GM18870 (cell line): ENCODE measurements around the gene UBE2H.
"Not testable (repeated sequence)": the region's sequence is repeated elsewhere in the genome, so short reads cannot be mapped to it uniquely, and the experiment has no call there.

Experiments
- ATAC-seq: cut with Tn5 transposase; IDR thresholded peaks from one replicate; pipeline ENCODE4 v1.9.1; 2021; ENCODE audit warnings: moderate library complexity; ENCODE audit not compliant: unreplicated experiment

UBE2H gene

DNA sequence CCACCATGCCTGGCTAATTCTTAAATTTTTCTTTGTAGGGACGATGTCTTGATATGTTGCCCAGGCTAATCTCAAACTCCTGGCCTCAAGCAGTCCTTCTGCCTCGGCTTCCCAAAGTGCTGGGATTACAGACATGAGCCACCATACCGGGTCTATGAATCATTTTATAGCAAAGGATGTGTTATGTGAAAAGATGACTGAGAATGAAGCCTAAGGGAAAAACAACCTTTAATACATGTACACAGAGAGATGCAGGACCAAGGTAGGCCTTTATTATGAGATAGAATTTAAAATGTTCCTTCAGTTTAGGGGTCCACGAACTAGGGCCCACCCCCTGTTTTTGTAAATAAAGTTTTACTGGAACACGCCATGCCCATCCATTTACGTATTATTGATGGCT is 41.0 kb downstream of the UBE2H start:
- ATAC-seq, result no peak

DNA sequence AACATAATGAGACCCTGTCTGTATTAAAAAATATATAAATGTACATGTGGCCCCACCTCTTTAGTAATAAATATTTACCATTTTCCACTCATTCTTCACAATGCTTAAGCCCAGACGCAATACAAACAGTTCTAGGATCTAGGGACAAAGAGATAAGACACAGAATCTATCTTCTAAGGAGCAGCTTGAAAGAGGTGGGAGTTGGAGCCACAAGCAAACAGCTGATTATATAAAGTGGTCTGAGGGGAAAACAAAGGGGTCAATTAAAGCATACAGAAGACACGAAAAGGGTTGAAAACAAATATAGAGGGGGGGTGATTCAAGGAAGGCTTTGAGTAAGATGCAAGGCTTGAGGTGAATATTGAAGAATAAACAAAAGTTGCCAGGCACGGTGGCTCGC is 43.1 kb downstream of the UBE2H start:
- no peak for ATAC-seq

DNA sequence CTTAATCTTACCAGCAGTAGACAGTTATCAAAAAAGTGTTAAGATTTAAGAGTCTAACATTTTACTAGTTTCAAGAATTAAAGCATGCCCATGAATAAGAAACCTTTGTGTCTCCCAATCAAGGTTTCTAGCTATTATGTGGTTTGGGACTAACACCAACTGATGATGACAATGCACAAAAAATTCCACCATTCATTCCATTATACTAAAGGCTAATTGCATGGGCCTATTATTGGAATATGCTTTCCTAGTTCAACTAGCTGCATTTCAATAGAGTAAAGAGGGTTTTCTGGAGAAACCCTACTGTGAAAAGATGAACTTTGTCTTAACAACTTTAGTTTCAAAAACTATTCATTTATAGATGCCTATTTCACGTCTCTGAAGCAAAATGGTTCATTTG is 44.6 kb downstream of the UBE2H start:
- ATAC-seq, result no peak

DNA sequence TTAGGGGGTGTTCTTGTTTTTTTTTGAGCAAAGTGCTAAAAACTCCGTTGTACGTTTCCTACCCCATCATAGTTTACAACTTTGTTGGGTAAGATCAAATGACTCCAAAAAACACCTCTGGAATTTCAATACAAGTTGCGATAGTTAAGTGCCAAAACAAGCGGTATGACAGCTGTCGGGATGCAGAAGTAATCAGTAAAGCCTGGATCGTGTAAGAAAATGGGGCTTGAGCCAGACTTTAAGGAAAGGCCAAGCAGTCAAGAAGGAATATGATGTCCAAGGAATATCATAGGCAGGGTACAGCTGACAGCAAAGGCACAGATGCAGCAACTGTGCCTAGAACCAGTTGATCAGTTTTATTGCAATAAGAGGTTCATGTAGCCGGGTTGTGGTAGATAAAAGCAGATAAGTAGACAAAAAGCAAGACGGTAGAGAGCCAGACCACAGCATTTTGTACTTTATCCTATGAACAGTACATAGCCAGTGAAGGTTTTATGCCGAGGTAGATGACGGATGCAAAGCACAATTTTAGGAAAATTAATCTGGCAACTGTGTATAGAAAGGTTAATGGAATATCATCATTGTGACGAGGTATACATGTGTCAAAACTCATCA is 45.5 kb downstream of the UBE2H start:
- ATAC-seq, result no peak

DNA sequence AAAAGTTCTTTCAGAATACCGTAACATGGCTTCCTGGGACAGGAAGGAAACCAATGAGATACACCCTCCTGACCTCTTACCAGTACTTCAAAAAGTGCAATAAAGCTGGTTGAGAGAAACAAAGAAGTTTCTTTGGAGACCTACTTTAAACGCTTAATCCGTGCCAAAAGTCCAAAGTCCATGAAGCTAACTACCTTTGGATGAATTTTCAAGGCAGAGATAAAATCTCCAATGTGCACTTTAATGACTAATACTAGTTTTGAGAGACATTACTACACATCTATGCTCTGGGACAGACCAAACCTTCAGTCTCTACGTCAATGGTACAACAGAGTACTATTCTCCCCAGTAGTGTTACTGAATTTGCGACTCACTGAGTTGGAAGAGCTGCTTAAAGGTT is 46.1 kb downstream of the UBE2H start:
- ATAC-seq, result no peak

DNA sequence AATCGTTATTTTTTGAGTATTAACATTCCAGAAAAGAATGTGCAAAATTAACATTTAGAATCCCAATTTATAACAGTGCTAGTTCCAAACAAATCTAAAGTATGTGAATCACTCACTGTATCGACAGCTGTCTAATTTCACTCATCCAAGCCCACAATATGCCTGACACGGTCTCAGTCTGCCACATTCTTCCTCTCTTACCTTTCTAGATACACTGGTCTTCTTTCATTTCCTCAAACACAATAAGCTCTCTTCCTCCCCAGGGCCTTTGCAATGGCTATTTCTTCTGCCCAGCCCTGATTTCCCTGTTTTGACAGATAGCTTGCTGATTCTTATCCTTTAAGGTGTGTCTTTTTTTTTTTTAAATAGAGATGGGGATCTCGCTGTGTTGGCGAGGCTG is 48.8 kb downstream of the UBE2H start:
- ATAC-seq, result no peak

DNA sequence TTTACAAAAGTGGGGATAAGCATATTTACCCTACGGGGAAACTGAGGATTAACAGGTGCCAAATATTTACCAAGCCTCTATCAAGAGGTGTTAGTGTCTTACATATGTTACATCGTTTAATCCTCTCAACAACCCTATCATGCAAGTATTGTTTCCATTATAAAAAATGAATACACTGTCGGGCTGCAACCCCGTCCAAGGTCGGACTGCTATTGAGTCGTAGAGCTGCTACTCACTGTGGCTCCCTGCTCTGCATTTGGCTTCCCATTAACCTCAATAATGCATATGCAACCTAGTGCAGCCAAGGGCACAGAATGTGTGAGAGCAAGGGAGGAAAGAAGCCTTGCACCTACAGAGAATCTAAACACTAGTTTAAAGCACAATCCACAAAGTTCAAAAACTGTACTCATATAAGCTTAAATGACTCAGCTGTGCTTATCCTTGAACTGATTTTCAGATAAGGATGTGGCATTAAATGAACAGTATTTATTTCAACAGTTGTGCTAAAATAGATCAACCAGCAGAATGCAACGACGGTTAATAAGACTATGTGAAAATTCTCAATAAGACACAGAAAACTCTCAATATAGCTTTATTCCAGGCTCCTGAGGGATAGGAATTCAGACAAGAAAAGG is 49.9 kb downstream of the UBE2H start:
- ATAC-seq, result no peak

DNA sequence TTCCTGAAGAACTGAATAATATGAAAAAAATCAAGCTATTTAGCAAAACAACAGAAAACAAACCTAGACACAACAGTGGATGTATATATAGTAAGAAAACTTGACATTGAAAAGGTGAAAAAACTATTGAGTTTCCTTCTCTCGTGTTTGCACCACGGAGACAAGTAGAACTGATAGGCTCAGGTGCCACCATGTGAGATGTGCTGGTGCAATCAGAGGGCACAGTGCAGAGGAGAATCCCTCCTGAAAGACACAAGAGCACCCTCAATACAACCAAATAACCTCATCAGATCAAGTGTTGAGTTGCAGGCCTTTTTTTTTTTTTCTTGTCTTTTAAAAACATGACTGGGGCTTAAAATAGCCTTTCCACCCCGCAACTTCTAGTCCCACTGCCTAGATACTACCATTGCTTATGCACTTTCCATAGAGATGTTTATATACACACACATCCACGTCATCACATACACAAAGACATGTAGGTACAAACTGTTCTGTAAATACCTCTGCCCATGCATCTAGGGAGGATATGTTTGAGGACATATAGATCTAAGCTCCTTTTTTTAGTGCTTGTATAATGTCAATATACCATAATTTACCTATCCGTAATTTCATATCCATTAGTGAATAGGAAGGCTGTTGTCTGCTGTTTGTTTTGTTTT is 54.1 kb downstream of the UBE2H start:
- ATAC-seq, result no peak

DNA sequence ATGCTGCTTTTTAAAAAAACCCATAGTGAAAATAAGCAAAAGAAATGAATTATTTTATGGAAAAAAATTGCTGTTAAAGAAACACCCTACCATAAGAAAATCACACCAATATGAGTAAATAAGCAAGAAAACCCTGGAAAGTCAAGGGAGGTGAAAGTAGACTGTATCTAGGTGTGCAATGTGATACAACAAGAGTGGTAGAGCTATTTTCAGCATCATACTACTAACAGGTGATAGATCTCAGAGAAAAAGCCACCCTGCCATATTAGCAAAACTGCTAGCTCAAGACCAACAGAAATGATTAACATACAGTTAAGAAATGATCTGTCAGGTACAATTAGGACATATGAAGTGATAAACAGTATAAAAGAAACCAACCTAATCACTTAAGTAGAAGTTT is 54.8 kb downstream of the UBE2H start:
- ATAC-seq, result no peak

DNA sequence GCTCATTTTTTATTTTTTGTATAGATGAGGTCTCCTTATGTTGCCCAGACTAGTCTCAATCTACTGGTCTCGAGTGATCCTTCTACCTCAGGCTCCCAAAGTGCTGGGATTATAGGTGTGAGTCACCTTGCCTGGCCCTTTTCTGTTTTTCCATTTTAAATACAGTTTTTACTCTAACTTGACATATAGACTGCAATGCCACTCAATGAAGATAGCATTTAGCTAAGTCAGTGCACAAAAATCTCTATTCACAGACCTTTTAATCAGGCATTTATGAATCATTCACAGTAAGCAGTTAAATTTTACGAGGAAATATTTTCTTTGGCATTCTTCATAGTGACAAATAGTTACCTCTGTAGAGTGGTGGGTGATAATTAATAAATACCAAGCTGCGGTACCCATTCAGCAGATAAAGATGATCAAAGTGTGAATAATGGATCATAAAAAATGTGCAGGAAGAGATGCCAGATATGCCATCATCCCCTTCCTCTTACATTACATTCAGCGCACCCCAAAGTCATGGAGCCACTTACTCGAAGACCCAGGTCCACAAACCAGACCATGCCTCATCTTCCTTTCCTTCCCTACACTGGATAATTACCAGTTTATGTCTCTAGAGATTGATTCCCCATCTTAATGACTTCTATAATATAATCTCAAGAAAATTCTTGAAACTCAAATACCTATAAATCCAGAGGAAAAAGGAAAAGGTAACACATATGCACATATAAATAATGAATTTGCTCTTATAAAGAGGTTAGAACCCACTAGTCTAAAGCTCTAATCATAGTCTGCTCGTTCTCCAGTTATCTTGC is 56.0 kb downstream of the UBE2H start:
- ATAC-seq, result no peak

DNA sequence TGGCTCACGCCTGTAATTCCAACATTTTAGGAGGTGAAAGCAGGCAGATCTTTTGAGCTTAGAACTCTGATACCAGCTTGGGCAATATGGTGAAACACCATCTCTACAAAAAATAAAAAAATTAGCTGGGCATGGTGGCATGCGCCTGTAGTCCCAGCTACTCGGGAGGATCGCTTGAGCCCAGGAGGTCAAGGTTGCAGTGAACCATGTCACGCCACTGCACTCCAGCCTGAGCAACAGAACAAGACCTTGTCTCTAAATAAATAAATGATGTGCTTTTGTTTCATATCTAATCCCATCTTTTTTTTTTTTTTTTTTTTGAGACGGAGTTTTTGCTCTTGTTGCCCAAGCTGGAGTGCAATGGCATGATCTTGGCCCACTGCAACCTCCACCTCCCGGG is 58.6 kb downstream of the UBE2H start:
- not testable (repeated sequence) for ATAC-seq

DNA sequence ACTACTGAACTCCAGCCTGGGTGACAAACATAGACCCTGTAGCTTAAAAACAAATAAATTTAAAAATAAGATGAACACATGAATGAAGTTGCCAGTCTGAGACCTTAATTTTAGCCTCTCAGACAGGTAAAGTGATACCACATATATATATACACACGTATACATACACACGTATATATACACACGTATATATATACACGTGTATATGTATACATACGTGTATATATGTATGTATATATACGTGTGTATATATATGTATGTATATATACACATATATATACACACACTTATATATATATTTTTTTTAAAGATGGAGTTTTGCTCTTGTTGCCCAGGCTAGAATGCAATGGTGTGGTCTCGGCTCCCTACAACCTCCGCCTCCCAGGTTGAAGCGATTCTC is 62.7 kb downstream of the UBE2H start:
- ATAC-seq, result no peak

DNA sequence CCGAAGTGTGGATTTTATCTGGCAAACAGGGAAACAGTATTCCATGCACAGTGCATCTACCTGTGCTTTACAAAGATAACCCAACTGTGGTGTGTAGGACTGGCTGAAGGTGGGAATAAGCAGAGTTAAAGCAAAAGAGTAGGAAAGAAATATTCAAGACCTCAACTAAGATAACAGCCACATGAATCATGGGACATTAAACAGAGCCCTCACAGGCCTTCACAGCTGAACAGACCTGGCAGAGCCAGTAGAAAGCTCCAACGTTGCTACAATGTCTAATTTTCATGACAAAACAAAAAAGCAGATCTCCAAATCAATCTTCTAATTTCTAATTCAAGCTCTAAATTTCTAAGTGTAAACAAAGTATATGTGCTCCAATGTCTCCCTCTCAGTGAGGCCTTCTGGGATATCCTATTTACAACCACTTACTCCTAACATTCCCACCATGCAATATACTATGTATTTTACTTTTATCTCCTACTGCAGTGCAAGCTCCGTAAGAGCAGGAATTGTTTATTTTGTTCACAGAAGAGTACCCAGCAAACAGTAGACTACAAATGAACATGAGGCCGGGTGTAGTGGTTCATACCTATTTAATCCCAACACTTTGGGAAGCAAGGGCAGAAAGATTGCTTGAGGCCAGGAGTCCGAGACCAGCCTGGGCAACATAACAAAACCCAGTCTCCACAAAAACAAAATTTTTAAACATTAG is 63.5 kb downstream of the UBE2H start:
- no peak for ATAC-seq

DNA sequence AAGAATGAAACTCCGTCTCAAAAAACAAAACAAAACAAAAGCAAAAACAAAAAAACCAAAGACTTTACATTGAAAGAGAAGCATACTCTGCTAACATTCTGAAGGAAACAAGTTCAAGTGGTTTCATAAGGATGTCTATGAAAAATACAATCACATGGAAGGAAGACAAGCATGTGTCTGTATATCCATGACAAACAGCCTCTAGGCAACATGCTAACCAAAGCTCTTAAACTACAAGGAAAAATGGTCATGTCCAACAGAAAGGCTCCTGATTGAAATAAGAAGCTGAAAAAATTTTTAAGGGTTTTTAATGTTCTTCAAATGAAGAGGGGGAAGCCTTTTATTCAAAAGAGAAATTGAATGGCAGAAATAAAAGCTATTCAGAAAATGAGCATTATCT is 64.9 kb downstream of the UBE2H start:
- ATAC-seq, result no peak

DNA sequence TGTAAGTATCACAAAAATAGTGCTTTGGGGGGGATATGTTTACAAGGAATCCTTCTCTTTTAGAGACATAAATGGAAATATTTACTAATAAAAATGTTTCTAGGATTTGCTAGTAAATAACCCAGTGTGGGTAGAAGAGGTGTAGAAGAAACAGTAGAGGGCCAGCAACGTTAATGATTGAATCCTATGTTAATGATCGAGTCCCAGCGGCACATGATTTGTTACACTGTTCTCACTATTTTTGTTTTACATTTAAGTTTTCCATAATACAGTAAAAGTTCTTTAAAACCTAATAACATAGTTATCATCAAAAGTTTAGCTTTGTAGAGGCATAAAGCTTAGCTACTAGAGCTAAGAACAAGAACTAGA is 66.0 kb downstream of the UBE2H start:
- no peak for ATAC-seq

DNA sequence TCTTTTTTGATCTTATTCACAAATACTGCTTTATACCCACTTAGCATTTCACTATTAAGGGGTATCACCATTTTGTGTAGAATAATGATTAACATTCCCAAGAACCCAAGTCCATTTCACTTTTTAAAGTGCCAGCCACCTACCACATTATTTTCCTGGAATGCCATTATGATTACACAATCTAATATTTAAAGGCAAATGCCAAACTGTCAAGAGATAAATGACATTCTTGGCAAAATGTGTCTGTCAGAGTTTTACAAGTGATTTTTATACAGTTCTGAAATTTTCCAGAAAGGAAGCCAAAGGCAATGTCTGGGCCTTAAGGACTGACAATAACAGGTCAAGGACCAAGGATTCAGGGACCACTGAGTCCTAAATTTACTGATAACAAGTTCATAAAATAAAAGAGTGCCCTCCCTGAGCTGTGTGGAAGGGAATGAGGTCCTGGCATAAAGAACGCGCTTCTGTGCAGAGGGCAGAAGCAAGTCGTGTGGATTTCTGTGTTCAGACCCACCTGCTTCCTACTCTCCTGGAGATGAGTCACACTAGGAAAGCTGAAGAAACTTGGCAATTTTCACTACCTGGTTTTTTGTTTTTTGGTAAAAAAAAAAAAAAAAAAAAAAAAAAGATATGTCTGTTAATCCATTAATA is 66.5 kb downstream of the UBE2H start:
- ATAC-seq, result no peak

DNA sequence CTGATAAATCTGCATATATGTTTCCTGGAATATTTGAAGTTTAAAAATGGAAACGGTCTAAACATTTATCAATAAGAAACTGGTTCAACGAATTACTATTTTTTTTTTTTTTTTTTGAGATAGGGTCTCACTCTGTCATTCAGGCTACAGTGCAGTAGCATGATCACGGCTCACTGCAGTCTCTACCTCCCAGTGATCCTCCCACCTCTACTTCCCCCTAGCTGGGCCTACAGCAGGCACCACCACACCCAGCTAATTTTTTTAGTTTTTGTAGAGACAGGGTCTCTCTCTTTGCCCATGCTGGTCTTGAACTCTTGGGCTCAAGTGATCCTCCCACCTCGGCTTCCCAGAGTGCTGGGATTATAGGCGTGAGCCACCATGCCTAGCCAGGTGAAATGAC is 68.3 kb downstream of the UBE2H start:
- ATAC-seq, result no peak

DNA sequence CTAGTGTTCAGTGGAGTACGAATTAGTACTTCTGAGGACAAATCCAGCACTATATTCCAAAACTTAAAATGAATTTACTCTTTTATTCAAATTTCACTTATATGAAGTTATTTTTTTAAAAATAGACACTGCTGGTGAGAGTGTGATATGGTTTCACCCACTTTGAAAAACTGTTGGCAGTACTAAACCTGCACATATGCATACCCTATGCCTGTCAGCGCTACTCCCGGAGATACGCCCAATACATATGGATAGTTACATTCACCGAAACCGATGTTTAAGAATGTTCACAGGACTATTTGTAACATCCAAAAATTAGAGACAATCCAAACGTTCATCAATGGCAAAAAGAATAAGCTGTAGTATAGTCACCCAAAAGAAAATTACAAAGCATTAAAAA is 69.6 kb downstream of the UBE2H start:
- no peak for ATAC-seq

DNA sequence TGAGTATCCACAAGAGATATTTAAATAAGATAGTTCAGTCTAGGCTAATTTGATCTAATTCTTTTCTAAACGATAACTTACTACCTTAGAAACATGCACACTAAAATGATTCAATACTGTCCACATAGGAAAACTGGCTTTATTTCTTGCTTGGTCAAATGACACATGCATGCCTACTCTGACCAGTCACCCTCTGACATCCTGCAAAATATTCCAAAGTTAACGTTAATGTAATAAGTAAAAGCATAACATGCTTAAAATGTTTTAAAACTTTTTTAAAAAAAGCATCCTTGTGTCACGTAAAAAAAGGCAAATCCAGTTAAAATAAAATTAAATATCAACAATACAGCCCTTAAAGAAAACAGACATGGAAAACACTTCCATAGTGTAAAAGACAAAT is 70.2 kb downstream of the UBE2H start:
- ATAC-seq, result no peak

DNA sequence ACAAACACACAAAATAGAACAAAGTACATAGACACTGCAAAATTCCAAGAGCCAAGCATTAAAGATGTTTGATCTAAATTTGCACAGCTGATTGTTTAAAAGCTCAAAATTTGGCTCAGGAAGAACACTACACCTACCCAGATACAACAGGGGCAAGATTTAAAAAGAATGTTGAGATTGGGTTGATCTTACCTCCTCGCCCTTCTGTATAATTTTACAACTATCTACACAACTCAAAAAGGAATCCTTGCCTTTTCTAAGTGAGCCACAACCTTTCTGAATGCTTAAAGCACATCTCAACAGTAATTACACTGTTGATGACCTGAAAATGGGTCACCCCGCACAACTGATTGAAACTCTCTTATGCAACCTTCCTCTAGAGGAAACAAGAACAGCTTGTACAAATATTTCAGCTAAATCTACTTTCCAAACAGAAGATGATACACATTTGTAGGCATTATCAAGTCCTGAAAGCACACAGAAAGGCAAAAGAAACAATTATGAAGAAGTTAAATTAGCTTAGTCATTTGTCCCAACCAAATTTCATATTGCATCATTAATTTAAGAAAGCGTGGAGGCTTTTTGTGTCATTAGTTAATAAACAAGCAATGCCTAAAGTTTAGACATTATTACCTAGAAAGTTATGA is 75.5 kb downstream of the UBE2H start:
- ATAC-seq, result no peak
